ENCODE data around the gene RAB28. TPM values are rescaled to one million over a fixed set of nuclear protein-coding genes. Genes with fewer than 3 reads are reported as not detected.

Gene RAB28
- total RNA-seq, 1 experiment from 2014 or later: 17.1 TPM

- no peak for TF ChIP-seq ZNF281 (CRISPR knock-in tag; IDR thresholded peaks at IDR 0.05)
- no peak for TF ChIP-seq NR2C2 (CRISPR knock-in tag; IDR thresholded peaks at IDR 0.05)
- no peak for TF ChIP-seq E2F4 (CRISPR knock-in tag; IDR thresholded peaks at IDR 0.05; ENCODE audit: borderline replicate concordance, low read depth)
- TF ChIP-seq TEAD4 (CRISPR knock-in tag; IDR thresholded peaks at IDR 0.05): no peak
- no peak for TF ChIP-seq HMGXB4 (CRISPR knock-in tag; IDR thresholded peaks at IDR 0.05)
- TF ChIP-seq FOXJ3 (CRISPR knock-in tag; IDR thresholded peaks at IDR 0.05; ENCODE audit: borderline replicate concordance): no peak
- no peak for TF ChIP-seq ZNF121 (CRISPR knock-in tag; IDR thresholded peaks at IDR 0.05)
These were observed 42.5 kb upstream of the RAB28 start (continued) for GRCh38 chr4:13526658-13527057.

GRCh38 chr4:13525606-13526281 lies 41.6 kb upstream of the RAB28 start:
- CTCF ChIA-PET: interaction anchor here (2.0 to 6.1 kb wide), 2 partner anchors 11 to 16 kb away, joined by 7 to 69 read pairs; partner anchors contain the start of gene NKX3-2

GRCh38 chr4:13524504-13525243 lies 40.5 kb upstream of the RAB28 start:
- ATAC-seq: peak; percentile 16
- Mint-ChIP-seq H3K27ac (no peak overlapping the region), H3K36me3 (peaks cover 11% of the 10 kb centered on the region), H3K4me3 (peak overlapping the region; percentile 57), H3K9me3 (peaks cover 10% of the 10 kb centered on the region), H3K27me3 (ENCODE audit: low read depth) (peaks cover 100% of the 10 kb centered on the region), H3K4me1 (peaks cover 54% of the 10 kb centered on the region)
- DNase-seq (ENCODE audit: low spot score): peak; percentile 62
- ChIA-PET CTCF (interaction anchor here (0.6 to 6.1 kb wide), 4 partner anchors 10 to 737 kb away, joined by 3 to 69 read pairs (median 6); partner anchors contain the start of gene NKX3-2), POLR2A (interaction anchor here (1.1 to 1.4 kb wide), 3 partner anchors 10 to 41 kb away, joined by 3 to 6 read pairs (median 4); partner anchors contain the start of gene RAB28)
- TF ChIP-seq AR (CRISPR knock-in tag; IDR thresholded peaks at IDR 0.05) (no peak), SOX15 (CRISPR knock-in tag; IDR thresholded peaks at IDR 0.05) (no peak), ETV6 (CRISPR knock-in tag; IDR thresholded peaks at IDR 0.05) (no peak), ARID4B (CRISPR knock-in tag; IDR thresholded peaks at IDR 0.05; ENCODE audit: borderline replicate concordance) (no peak), HMGXB4 (CRISPR knock-in tag; IDR thresholded peaks at IDR 0.05) (no peak), CBFB (CRISPR knock-in tag; IDR thresholded peaks at IDR 0.05; ENCODE audit: low read depth) (no peak)

More at GRCh38 chr4:13525606-13526281, 41.6 kb upstream of the RAB28 start:
- Mint-ChIP-seq H3K9me3 (peaks cover 10% of the 10 kb centered on the region), H3K4me1 (peaks cover 64% of the 10 kb centered on the region), H3K36me3 (peaks cover 11% of the 10 kb centered on the region), H3K4me3 (no peak overlapping the region), H3K27ac (no peak overlapping the region), H3K27me3 (ENCODE audit: low read depth) (peaks cover 100% of the 10 kb centered on the region)
- DNase-seq (ENCODE audit: low spot score) (no peak), ATAC-seq (no peak)
- POLR2A ChIA-PET: interaction anchor here (1.4 kb wide), 1 partner anchor 10 kb away, joined by 4 read pairs; no protein-coding TSS in a partner anchor
- TF ChIP-seq JUN (CRISPR knock-in tag; IDR thresholded peaks at IDR 0.05) (no peak), USF1 (CRISPR knock-in tag; IDR thresholded peaks at IDR 0.05) (no peak)
